Prostate gland (tissue), 2 donors: ENCODE results near the gene RHOT2.

Experiments
- CTCF ChIP-seq, 4 experiments: fragments of 200-600 bp in 2 of 4; fragments of 450-650 bp in 2 of 4; sonication (generic) in 2 of 4; IDR thresholded peaks; 1 replicate in 3 of 4; 2 replicates in 1 of 4; pipeline ENCODE4 v1.5.1; 2016 to 2019; ENCODE audit warnings: antibody characterized with exemption in 4 of 4, mild to moderate bottlenecking in 2 of 4, moderate library complexity in 2 of 4
- POLR2A ChIP-seq: fragments of 450-650 bp; IDR thresholded peaks from one replicate; pipeline ENCODE4 v1.6.1; 2016; ENCODE audit warnings: antibody characterized with exemption, mild to moderate bottlenecking

GRCh38 chr16:714079-714478, 46.1 kb downstream of the RHOT2 start:
- no peak for TF ChIP-seq CTCF (IDR thresholded peaks at IDR 0.05)
- no peak for TF ChIP-seq POLR2A
